T-helper 17 cell (primary cell): ENCODE results near the gene TCF25. TPM values are rescaled to one million over a fixed set of nuclear protein-coding genes. Genes with fewer than 3 reads are reported as not detected.
"Not testable (repeated sequence)": the region's sequence is repeated elsewhere in the genome, so short reads cannot be mapped to it uniquely, and the experiment has no call there.

ENCODE experiments used
- ATAC-seq: fragments of 150-1000 bp; cut with Tn5 transposase; 2 replicates; pipeline ENCODE4 v1.10.0; 2021; ENCODE audit warnings: mild to moderate bottlenecking, moderate library complexity
- DNase-seq, 3 donors: peaks; one replicate each; pipeline versions ENCODE4 v3.0.0 to v3.0.0-alpha.2; 2020 to 2021
- H3K9me3 ChIP-seq: one replicate; pipeline ENCODE4 v1.7.0; 2013; ENCODE audit warnings: low read length, mild to moderate bottlenecking; ENCODE audit not compliant: control insufficient read depth, poor library complexity, severe bottlenecking
- H3K27ac Mint-ChIP-seq: one replicate; pipeline ENCODE4 v1.8.0; 2022; ENCODE audit warnings: mild to moderate bottlenecking, moderate library complexity, mixed read lengths
- H3K27me3 Mint-ChIP-seq: one replicate; pipeline ENCODE4 v1.8.0; 2022; ENCODE audit warnings: mixed read lengths
- H3K36me3 Mint-ChIP-seq: one replicate; pipeline ENCODE4 v1.8.0; 2022; ENCODE audit warnings: low read depth, mixed read lengths
- H3K4me1 Mint-ChIP-seq: one replicate; pipeline ENCODE4 v1.8.0; 2022; ENCODE audit warnings: mild to moderate bottlenecking, mixed read lengths
- H3K4me3 Mint-ChIP-seq: one replicate; pipeline ENCODE4 v1.8.0; 2022; ENCODE audit warnings: mild to moderate bottlenecking, moderate library complexity, mixed read lengths
- total RNA-seq, 4 donors: library from RNA in 2 of 4; stranded (reverse) in 2 of 4; gene quantifications; one replicate each; pipeline ENCODE4 v1.2.3 and lab custom pipeline; 2022 to 2026

TCF25 gene
- total RNA-seq, 2 donors from 2014 or later = 393 to 428 TPM

DNA sequence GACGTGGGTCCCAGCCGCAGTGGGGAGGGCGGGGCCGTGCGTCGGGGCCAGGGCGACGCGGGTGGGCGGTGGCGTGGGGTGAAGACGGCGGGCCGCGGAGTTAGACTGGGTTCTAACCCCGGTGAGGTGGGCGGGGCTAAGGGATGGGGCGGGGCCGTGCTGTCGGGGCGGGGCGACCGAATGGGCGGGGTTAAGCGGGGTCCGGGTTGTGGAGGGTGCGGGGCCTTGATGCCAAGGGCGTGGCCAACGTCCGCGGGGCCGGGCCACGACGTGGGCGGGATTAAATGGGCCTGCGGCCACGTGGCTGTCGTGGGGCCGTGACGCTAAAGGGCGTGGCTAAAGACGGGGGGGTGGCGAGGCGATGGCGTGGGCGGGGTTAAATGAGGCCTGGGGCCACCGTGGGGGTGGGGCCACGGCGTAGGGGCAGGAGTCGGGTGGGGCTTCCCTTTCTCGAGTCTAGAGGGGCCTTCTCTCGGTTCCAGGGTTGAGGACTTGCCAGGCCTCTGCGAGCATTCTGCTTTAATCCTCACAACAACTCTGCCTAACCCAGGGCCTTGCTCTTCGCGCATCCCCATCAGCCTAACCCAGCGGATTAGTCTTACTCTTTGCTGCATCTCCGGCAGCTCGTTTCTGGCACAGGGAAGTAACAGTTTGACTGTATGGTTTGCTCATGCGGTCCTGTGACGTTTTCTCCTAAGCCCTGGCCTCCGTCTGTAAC, 739 bp downstream of the TCF25 start:
- H3K4me3 Mint-ChIP-seq = peak overlapping the region; percentile 93
- ATAC-seq (peak; percentile 84), DNase-seq (peak; percentile 90 to 96 (median 96))
- H3K4me1 Mint-ChIP-seq = peaks cover 17% of the 10 kb centered on the region
- H3K9me3 ChIP-seq = peaks cover 5% of the 10 kb centered on the region
- H3K27me3 Mint-ChIP-seq = no peaks in the 10 kb centered on the region
- H3K27ac Mint-ChIP-seq = peak overlapping the region; percentile 91
- peaks cover 4% of the 10 kb centered on the region for H3K36me3 Mint-ChIP-seq

DNA sequence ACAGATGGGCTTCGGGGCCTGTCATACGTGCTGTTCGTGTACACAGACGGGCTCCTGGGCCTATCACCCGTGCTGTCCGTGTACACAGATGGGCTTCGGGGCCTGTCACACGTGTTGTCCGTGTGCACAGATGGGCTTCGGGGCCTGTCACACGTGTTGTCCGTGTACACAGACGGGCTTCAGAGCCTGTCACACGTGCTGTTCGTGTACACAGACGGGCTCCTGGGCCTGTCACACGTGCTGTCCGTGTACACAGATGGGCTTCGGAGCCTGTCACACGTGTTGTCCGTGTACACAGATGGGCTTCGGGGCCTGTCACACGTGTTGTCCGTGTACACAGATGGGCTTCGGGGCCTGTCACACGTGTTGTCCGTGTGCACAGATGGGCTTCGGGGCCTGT, 5.7 kb downstream of the TCF25 start:
- not testable (repeated sequence) for H3K4me3 Mint-ChIP-seq, H3K36me3 Mint-ChIP-seq, H3K27me3 Mint-ChIP-seq, ATAC-seq, H3K27ac Mint-ChIP-seq, H3K9me3 ChIP-seq, DNase-seq
- peaks cover 20% of the 10 kb centered on the region for H3K4me1 Mint-ChIP-seq

DNA sequence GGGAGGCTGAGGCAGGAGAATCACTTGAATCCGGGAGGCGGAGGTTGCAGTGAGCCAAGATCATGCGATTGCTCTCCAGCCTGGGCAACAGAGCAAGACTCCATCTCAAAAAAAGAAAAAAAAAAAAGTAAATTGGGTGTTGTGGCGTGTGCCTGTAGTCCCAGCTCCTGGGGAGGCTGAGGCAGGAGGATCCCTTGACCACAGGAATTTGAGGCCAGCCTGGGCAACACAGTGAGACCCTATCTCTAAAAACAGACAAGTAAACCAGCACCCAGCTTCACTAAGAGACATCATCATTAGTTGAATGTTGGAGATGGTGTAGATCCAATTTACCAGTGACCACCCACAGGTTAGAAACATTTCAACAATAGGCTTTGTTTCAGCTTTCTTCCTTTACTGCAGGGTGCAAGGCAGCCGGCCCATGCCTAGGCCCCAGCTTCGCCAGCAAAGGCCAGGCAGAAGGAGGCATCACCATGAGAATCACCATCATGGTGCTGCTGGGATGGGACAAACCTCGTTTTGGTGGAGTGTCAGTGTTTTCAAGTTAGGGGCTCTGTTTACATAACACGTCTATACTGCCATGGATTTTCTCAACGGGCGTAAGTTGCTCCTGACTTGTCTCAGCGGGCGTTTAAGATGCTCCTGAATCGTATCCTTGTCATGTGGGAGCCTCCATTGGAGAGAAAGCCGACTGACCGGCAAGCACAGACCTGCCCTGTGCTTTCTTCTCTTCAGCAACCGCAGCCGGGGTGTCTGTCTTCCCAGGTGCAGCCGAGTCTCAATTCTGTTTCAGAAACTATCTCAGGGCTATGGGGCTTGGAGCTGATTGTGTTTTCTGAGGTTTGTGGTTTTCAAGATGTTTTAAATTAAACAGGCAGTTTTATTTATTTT, 7.3 kb downstream of the TCF25 start:
- H3K4me1 Mint-ChIP-seq = peaks cover 21% of the 10 kb centered on the region
- ATAC-seq (no peak), DNase-seq (no peak)
- H3K36me3 Mint-ChIP-seq = peaks cover 9% of the 10 kb centered on the region
- no peak overlapping the region for H3K4me3 Mint-ChIP-seq
- H3K27me3 Mint-ChIP-seq = no peaks in the 10 kb centered on the region
- H3K27ac Mint-ChIP-seq = no peak overlapping the region
- no peaks in the 10 kb centered on the region for H3K9me3 ChIP-seq

DNA sequence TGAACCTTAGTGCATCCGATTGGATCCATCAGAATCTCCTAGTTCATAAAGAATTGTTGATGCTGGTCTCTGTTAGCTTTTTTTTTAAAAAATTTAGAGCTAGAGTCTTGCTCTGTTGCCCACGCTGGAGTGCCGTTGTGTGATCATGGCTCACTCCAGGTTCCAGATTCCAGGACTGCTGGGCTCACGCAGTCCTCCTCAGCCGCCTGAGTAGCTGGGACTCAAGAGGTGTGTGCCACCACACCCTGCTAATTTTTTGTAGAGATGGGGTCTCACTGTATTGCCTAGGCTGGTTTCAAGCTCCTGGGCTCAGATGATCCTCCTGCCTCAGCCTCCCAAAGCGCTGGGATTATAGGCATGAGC, 8.0 kb downstream of the TCF25 start:
- DNase-seq (no peak), ATAC-seq (no peak)
- H3K4me1 Mint-ChIP-seq = peaks cover 21% of the 10 kb centered on the region
- no peaks in the 10 kb centered on the region for H3K9me3 ChIP-seq
- H3K4me3 Mint-ChIP-seq = no peak overlapping the region
- peaks cover 9% of the 10 kb centered on the region for H3K36me3 Mint-ChIP-seq
- no peaks in the 10 kb centered on the region for H3K27me3 Mint-ChIP-seq
- H3K27ac Mint-ChIP-seq = no peak overlapping the region

DNA sequence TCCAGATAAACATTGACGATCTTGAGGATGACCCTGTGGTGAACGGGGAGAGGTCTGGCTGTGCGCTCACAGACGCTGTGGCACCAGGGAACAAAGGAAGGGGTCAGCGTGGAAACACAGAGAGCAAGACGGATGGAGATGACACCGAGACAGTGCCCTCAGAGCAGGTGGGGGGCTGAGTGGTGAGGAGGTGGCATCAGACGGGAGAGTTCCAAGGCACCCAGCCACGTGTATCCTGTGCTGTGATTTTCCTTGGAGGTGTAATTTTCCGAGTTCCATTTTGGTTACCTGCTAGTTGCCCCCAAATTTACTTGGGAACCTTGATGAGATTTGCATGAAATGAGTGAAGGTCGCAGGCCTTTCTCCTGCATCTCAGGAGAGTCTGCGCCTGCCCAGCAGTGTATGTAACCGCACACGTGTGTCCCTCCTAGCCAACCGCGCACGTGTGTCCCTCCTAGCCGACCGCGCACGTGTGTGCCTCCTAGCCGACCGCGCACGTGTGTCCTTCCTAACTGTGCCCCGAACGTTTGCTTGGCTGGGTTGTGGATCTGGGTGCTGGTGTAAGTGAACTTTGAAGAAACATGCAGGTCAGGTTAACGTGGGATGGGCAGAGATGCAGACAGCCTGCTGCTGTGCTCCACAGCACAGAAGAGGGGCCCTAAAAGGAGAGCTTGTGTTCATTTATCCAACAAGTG, 10.1 kb downstream of the TCF25 start:
- Mint-ChIP-seq H3K36me3 (peaks cover 7% of the 10 kb centered on the region), H3K27me3 (no peaks in the 10 kb centered on the region), H3K27ac (peak overlapping the region; percentile 80), H3K4me1 (peaks cover 18% of the 10 kb centered on the region), H3K4me3 (no peak overlapping the region)
- no peak for DNase-seq
- no peaks in the 10 kb centered on the region for H3K9me3 ChIP-seq
- ATAC-seq = no peak

DNA sequence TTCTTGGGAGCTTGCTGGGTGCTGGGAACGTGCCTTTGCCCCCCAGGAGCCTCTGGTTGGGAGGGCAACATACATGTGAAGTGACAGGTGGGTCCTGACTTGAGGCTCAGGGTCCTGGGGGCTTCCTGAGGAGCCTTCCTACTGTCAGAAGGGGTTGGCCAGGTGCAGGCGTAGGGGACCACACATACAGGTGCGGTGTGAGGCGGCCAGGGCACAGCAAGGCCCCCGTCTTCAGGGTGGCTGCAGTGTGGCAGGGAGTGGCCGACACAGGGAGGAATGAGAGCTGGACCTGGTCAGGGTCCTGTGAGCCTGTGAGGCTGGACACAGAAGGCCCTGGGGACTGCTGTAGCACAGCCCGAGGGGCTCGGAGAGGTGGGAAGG, 10.6 kb downstream of the TCF25 start:
- H3K4me1 Mint-ChIP-seq = peaks cover 16% of the 10 kb centered on the region
- H3K4me3 Mint-ChIP-seq = no peak overlapping the region
- no peaks in the 10 kb centered on the region for H3K27me3 Mint-ChIP-seq
- H3K9me3 ChIP-seq = no peaks in the 10 kb centered on the region
- peaks cover 7% of the 10 kb centered on the region for H3K36me3 Mint-ChIP-seq
- peak overlapping the region; percentile 80 for H3K27ac Mint-ChIP-seq
- ATAC-seq (no peak), DNase-seq (no peak)

DNA sequence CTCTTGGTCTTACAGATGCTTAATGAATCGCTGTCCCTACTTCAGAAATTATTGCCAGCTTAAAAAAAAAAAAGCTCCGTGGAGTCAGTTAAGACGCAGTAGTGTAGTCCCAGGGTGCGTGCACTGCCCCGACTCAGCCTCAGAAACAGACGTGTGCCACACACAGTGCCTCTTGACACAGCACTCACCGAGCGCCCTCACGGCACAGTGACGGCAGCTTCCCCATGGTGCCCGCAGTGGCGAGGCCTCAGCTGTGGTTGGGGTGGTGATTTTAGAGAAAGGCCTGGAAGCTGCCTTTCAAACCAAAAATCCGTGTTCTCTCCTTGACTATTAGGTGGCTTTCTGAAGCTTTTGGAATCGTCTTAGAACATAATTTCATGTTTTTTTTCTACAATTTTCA, 13.9 kb downstream of the TCF25 start:
- Mint-ChIP-seq H3K27ac (no peak overlapping the region), H3K4me1 (peaks cover 17% of the 10 kb centered on the region), H3K27me3 (no peaks in the 10 kb centered on the region), H3K36me3 (peaks cover 7% of the 10 kb centered on the region), H3K4me3 (no peak overlapping the region)
- H3K9me3 ChIP-seq = no peaks in the 10 kb centered on the region
- no peak for DNase-seq
- ATAC-seq = no peak

DNA sequence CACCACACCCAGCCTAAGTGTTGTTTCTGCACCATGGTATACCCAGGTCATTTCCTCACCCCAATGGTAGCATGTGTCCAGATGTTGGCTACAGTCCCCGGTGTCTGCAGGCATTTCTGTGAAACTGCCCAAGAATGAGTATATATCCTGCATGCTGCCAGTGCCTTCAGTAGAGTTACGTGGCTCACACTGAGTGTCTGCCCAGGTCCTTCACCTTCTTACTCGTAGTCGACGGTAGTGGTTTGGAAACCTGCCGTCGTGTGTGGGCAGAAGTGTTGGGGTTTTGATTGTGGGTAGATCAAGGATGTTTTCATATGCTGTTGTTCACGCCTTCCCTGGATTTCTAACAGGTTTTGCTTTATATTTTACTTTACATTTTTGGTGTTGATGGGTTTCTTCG, 16.8 kb downstream of the TCF25 start:
- H3K27me3 Mint-ChIP-seq = no peaks in the 10 kb centered on the region
- H3K36me3 Mint-ChIP-seq = peaks cover 1% of the 10 kb centered on the region
- H3K9me3 ChIP-seq = no peaks in the 10 kb centered on the region
- ATAC-seq (no peak), DNase-seq (no peak)
- H3K4me1 Mint-ChIP-seq = peaks cover 7% of the 10 kb centered on the region
- no peak overlapping the region for H3K4me3 Mint-ChIP-seq
- H3K27ac Mint-ChIP-seq = peak overlapping the region; percentile 24

DNA sequence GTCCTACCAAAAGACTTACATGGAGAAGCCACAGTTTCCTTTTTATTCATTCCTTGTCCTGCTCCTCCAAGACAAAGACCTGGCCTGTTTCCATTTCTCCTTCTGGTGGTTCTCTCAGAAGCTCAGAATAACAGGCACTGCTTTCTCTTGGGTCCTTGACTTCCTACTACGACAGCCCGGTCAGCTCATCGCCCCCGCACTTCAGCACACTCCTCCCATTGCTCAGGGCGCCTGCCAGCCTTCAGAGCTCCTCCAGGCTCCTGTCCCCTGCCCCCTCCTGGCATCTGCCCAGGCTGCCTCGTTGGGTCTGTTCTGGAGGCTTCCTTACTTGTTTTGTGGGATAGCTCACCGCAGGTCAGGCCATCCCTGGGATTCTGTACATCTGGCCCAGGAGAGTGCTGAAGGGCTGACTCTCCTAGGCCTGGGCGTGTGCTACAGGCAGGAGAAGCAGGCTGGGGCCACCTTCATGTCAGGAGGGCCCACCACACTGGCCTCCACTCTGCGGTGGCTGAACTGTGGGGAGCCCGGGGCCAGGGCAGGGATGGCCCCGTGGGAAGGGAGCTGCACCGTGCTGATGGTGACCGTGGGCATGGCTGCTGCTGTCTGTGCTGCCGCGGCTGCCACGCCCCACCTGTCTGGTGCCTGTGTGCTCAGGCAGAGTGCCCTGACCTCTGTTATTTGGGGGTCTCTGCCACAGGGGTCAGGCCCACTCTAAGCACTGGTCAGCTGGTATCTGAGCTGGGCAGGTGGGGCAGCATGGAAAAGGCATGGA, 17.7 kb downstream of the TCF25 start:
- no peaks in the 10 kb centered on the region for H3K36me3 Mint-ChIP-seq
- H3K27ac Mint-ChIP-seq = no peak overlapping the region
- no peaks in the 10 kb centered on the region for H3K9me3 ChIP-seq
- no peaks in the 10 kb centered on the region for H3K27me3 Mint-ChIP-seq
- DNase-seq (no peak), ATAC-seq (no peak)
- H3K4me1 Mint-ChIP-seq = peaks cover 4% of the 10 kb centered on the region
- no peak overlapping the region for H3K4me3 Mint-ChIP-seq

DNA sequence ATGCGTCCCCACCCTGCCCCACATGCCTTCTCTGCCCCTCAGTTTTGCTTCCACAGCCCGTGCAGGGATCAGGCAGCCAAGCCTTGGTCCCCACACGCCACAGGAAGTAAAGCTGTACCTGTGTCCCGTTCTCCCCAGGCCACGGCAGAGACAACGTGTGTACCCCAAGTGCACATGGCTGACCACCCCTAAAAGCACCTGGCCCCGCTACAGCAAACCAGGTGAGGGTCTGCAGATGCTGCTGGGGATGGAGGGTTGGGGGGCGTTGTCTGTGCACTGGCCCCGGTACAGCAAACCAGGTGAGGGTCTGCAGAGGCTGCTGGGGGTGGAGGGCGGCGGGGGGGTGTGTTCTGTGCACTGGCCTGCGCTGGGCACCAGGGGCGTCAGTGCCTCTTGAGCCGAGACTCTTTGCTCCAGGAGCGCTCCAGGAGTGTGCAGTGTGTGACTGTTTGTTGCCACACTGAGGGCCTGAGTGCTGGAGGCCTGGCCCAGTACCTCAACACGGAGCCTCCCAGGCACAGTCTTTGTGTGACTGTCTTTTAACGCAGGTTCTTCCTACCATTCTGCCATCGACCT, 18.8 kb downstream of the TCF25 start:
- H3K27me3 Mint-ChIP-seq = no peaks in the 10 kb centered on the region
- ATAC-seq = no peak
- no peak overlapping the region for H3K4me3 Mint-ChIP-seq
- no peaks in the 10 kb centered on the region for H3K9me3 ChIP-seq
- H3K4me1 Mint-ChIP-seq = peaks cover 4% of the 10 kb centered on the region
- peak overlapping the region; percentile 34 for H3K27ac Mint-ChIP-seq
- no peaks in the 10 kb centered on the region for H3K36me3 Mint-ChIP-seq
- DNase-seq = no peak

DNA sequence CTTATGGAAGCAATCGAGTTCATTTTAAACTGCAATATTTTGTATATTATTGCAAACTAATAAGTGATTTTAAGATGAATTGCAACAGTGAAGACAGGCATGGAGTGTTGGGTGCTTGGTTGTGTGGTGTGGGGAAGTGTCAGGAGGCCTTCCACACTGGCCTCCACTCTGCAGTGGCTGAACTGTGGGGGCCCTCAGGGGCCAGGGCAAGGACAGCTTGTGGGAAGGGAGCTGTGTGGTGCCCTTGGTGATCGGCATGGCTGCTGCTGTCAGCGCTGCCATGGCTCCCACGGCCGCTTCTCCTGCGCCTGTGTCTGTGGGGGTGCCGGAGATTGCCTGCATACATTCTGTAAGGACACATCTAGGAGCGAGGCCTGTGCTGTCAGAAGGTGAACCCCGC, 19.2 kb downstream of the TCF25 start:
- Mint-ChIP-seq H3K4me1 (peaks cover 4% of the 10 kb centered on the region), H3K27me3 (no peaks in the 10 kb centered on the region), H3K27ac (peak overlapping the region; percentile 34), H3K4me3 (no peak overlapping the region), H3K36me3 (no peaks in the 10 kb centered on the region)
- no peak for ATAC-seq
- H3K9me3 ChIP-seq = no peaks in the 10 kb centered on the region
- no peak for DNase-seq

DNA sequence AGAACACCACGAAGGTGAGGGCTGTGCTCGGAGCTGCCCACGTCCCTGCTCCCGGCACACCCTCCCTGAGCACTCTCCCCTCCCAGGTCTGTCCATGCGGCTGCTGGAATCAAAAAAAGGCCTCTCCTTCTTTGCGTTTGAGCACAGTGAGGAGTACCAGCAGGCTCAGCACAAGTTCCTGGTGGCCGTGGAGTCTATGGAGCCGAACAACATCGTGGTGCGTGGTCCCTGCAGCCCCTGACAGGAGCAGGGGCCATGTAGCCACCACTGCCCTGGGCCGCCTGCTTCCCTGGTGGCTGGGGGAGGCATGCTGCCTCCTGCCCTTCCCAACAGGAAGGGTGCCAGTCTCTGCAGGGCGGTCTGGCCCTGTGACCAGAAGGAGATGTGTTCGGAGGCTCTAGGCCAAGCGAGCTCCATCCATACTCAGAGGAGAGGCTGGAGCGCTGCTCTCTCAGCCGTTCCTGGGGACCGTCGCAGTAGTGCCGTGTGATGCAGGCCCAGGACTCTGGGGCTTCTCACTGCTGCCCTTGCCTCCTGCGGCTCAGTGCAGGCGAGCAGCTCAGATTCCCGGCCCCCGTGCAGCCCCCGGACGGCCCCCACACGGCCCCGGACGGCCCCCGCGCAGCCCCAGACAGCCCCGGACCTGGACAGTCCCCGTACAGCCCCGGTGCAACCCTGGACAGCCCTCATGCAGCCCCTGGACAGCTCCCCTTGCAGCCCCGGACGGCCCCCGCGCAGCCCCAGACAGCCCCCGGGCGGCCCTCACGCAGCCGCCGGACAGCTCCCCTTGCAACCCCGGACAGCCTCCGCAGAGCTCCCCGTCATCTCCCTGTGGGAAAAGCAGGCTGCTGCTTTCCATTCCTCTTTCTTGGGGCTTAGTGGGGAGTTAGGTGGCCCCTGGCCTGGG, 20.5 kb downstream of the TCF25 start:
- H3K4me3 Mint-ChIP-seq = peak overlapping the region; percentile 52
- no peaks in the 10 kb centered on the region for H3K9me3 ChIP-seq
- H3K27ac Mint-ChIP-seq = no peak overlapping the region
- no peaks in the 10 kb centered on the region for H3K27me3 Mint-ChIP-seq
- H3K4me1 Mint-ChIP-seq = peaks cover 7% of the 10 kb centered on the region
- H3K36me3 Mint-ChIP-seq = peaks cover 2% of the 10 kb centered on the region
- ATAC-seq (peak; percentile 17), DNase-seq (no peak)
